ENCODE results near the gene C11orf87.

- TF ChIP-seq FOXM1 (IDR thresholded peaks at IDR 0.05; ENCODE audit: borderline replicate concordance) (no peak), SP1 (IDR thresholded peaks at IDR 0.05) (no peak), SUZ12 (IDR thresholded peaks at IDR 0.05) (no peak), HDGF (IDR thresholded peaks at IDR 0.05; ENCODE audit: borderline replicate concordance) (no peak), BHLHE40 (IDR thresholded peaks at IDR 0.05; ENCODE audit: borderline replicate concordance) (no peak)
Observed at GRCh38 chr11:109454857-109455256, 32.9 kb downstream of the C11orf87 start.
